PC-9 (cell line): ENCODE measurements around the gene CADM1.

Experiments
- CTCF ChIP-seq: fragments of 200-600 bp; sonication (generic); conservative IDR thresholded peaks from 2 replicates; pipeline ENCODE4 v1.6.1; 2017; ENCODE audit warnings: mixed run types, antibody characterized with exemption, mild to moderate bottlenecking, moderate library complexity
- EZH2 ChIP-seq: fragments of 200-600 bp; sonication (generic); IDR thresholded peaks from 2 replicates; pipeline ENCODE4 v1.8.0; 2017; ENCODE audit warnings: antibody characterized with exemption, low read depth

DNA sequence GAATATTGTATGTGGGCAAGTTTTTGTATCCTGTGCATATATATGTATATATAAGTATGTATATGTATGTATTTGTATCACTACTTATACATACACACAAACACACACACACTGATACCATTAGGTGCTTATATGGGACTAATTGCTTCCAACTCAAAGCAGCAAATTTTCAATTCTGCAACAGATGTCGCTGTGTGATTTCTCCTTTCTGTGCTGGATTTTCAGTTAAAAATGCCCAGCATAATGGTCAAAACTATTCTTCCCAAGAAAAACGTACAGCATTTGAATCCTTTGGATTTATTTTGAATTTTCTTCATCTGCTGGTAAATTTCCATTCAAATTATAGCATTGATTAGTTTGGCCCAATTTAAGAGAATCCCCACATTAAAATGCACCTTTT, 4.3 kb downstream of the CADM1 start:
- TF ChIP-seq CTCF (no peak), EZH2 (no peak)
